ENCODE results near the gene CD53.

- TF ChIP-seq CTCF (IDR thresholded peaks at IDR 0.05) = no peak
- no peak for TF ChIP-seq POLR2A (IDR thresholded peaks at IDR 0.05; ENCODE audit: low read depth)
Measured at GRCh38 chr1:110916669-110917306, 43.8 kb downstream of the CD53 start.
